GM21423 (cell line): ENCODE data around the gene DHX16.

Experiments used
- ATAC-seq: cut with Tn5 transposase; IDR thresholded peaks from one replicate; pipeline ENCODE4 v1.9.1; 2021; ENCODE audit warnings: mild to moderate bottlenecking, moderate library complexity; ENCODE audit not compliant: unreplicated experiment

DHX16 gene

DNA sequence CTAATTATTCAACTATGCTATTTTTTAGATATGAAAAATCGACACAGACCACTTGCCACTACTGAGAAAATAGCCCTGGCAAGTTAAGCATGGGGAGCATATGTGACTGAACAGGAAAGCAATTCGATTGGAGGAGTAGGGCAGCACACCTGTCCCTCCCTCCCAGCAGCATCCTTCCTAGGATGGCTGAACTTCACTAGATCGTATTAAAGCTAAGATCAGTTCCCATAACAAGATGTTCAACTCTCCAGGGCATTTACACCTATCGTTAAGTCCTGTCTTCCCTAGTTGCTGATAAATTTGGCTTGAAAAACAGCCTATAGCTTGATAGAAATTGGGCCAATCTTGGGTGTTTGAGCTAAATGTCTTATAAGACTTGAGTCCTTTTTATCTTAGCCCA, 62.7 kb downstream of the DHX16 start:
- no peak for ATAC-seq

DNA sequence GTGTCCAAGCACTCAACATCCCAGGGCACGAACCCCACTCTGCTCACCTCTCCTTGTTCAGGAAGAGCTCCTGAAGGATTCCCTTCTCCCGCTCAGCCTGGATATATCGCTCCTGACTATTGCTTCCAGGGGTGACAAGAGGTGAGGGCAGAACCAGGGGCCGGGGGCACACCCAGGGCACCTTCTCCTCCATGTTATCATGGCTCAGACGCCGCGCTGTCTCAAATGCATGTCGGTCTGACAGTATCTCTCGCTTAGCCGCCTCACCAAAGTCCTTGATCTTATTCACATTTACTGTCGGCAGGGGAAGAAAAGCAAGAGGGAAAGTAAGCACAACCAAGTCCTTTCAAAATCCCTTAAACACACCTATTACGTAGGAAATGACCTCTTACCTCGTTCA, 68.8 kb downstream of the DHX16 start:
- ATAC-seq = no peak
